Measurements from ENCODE around the gene PPP2R2D. TPM values are rescaled to one million over a fixed set of nuclear protein-coding genes. Genes with fewer than 3 reads are reported as not detected.

PPP2R2D gene
- total RNA-seq, 1 experiment from 2014 or later, result 35.1 TPM

- Histone ChIP-seq H3K79me2 (ENCODE audit: insufficient read depth, low read length) (no peaks in the 10 kb centered on the region), H2BK20ac (ENCODE audit: low read depth, low read length, poor library complexity, severe bottlenecking) (no peak overlapping the region), H3K18ac (ENCODE audit: insufficient read length, low read depth, low read length) (no peak overlapping the region), H3K4ac (ENCODE audit: low read depth, low read length) (no peak overlapping the region), H3K56ac (ENCODE audit: insufficient read length, low read depth, low read length) (no peak overlapping the region), H3K14ac (ENCODE audit: insufficient read depth, low read length) (no peak overlapping the region), H3K79me1 (ENCODE audit: insufficient read depth, low read depth, low read length, poor library complexity, severe bottlenecking) (no peaks in the 10 kb centered on the region), H3K9me3 (ENCODE audit: control insufficient read depth, low read depth, low read length) (no peaks in the 10 kb centered on the region), H2BK120ac (ENCODE audit: low read depth, low read length, poor library complexity, severe bottlenecking) (no peak overlapping the region), H4K5ac (ENCODE audit: insufficient read length, low read depth, low read length) (no peak overlapping the region), H3K9ac (ENCODE audit: extremely low read depth, insufficient read length, low read length) (no peak overlapping the region), H2BK12ac (ENCODE audit: insufficient read length, low read depth, low read length) (no peak overlapping the region), H4K91ac (ENCODE audit: insufficient read length, low read depth, low read length) (no peak overlapping the region), H3K4me1 (ENCODE audit: insufficient read depth, low read length) (no peaks in the 10 kb centered on the region; the same call in 1 of the 2 replicates), H3K23ac (ENCODE audit: insufficient read length, low read depth, low read length) (no peak overlapping the region), H3K4me2 (ENCODE audit: insufficient read depth, insufficient read length, low read length) (no peak overlapping the region), H4K8ac (replicated peaks; ENCODE audit: insufficient read length, low read depth, low read length) (no peak overlapping the region), H2AFZ (ENCODE audit: low read length) (no peak overlapping the region), H3T11ph (ENCODE audit: low read length) (no peak overlapping the region), H4K20me1 (ENCODE audit: control insufficient read depth, insufficient read depth, insufficient read length) (no peaks in the 10 kb centered on the region), H3K23me2 (ENCODE audit: insufficient read length, low read depth, low read length, poor library complexity, severe bottlenecking) (no peaks in the 10 kb centered on the region), H2BK15ac (ENCODE audit: low read depth, low read length) (no peak overlapping the region), H2BK5ac (ENCODE audit: insufficient read length, low read length) (no peak overlapping the region), H3K27me3 (ENCODE audit: insufficient read depth, low read length) (no peaks in the 10 kb centered on the region), H2AK5ac (ENCODE audit: insufficient read length, low read length) (no peak overlapping the region), H3K27ac (ENCODE audit: insufficient read length, low read depth, low read length) (no peak overlapping the region)
- no CpG with 5 or more reads among the region's 3 CpGs for WGBS (ENCODE audit: extremely low coverage, insufficient read length, low lambda C conversion rate)
- H3K36me3 Mint-ChIP-seq (ENCODE audit: insufficient read depth in 1 of 3, low read depth in 3 of 3), result peaks cover 5 to 10% (median 7%) of the 10 kb centered on the region in 3 experiments; a peak in 6 of 7 replicates
- no peak for DNase-seq
- peaks cover 11 to 12% of the 10 kb centered on the region in 2 experiments for H3K4me1 Mint-ChIP-seq
- peaks cover 8 to 13% of the 10 kb centered on the region in 2 experiments for H3K9me3 Mint-ChIP-seq
- H3K4me3 Mint-ChIP-seq, result no peak overlapping the region
- TF ChIP-seq CTCF (conservative IDR thresholded peaks at IDR 0.05), result no peak
- no peak overlapping the region; a peak in 1 of 7 replicates for H3K27ac Mint-ChIP-seq
- H3K27me3 Mint-ChIP-seq (ENCODE audit: low read depth), result peaks cover 8% of the 10 kb centered on the region
These were observed 90.9 kb downstream of the PPP2R2D start for GRCh38 chr10:131991726-131992125.
